WTC11 (cell line): Measurements from ENCODE around the gene SLC7A4. TPM values are rescaled to one million over a fixed set of nuclear protein-coding genes. Genes with fewer than 3 reads are reported as not detected.
A peak's percentile ranks its signal among the peaks of the same experiment; 100 is the strongest.

Source experiments
- EMX1 ChIP-seq: fragments of 250-450 bp; sonication (Bioruptor Pico); IDR thresholded peaks from 2 replicates; pipeline ENCODE4 v1.8.0; 2021; ENCODE audit warnings: mild to moderate bottlenecking
- ESRRA ChIP-seq: sonication (generic); formaldehyde crosslinking; IDR thresholded peaks from 2 replicates; pipeline ENCODE4 v1.8.1; 2022; ENCODE audit warnings: mild to moderate bottlenecking, missing genetic modification reagents, borderline replicate concordance
- ETV6 ChIP-seq: sonication (generic); formaldehyde crosslinking; IDR thresholded peaks from 2 replicates; pipeline ENCODE4 v1.8.1; 2022; ENCODE audit warnings: mild to moderate bottlenecking, missing genetic modification reagents
- FOXP1 ChIP-seq: sonication (generic); formaldehyde crosslinking; IDR thresholded peaks from 2 replicates; pipeline ENCODE4 v1.8.0; 2022; ENCODE audit warnings: missing genetic modification reagents, mild to moderate bottlenecking, moderate library complexity, borderline replicate concordance
- GTF2I ChIP-seq: fragments of 250-450 bp; sonication (Bioruptor Pico); conservative IDR thresholded peaks from 2 replicates; pipeline ENCODE4 v1.4.0; 2021; ENCODE audit warnings: mild to moderate bottlenecking
- HMGA2 ChIP-seq: fragments of 250-450 bp; sonication (Bioruptor Pico); IDR thresholded peaks from 2 replicates; pipeline ENCODE4 v1.4.0; 2021; ENCODE audit warnings: mild to moderate bottlenecking, moderate library complexity
- JAZF1 ChIP-seq: fragments of 250-450 bp; sonication (Bioruptor Pico); IDR thresholded peaks from 2 replicates; pipeline ENCODE4 v1.9.0; 2021; ENCODE audit warnings: moderate library complexity, mild to moderate bottlenecking, inconsistent platforms
- MXD4 ChIP-seq: fragments of 250-450 bp; sonication (Bioruptor Pico); IDR thresholded peaks from 2 replicates; pipeline ENCODE4 v1.8.0; 2021; ENCODE audit warnings: mild to moderate bottlenecking, moderate library complexity, borderline replicate concordance
- NFYB ChIP-seq: sonication (generic); formaldehyde crosslinking; conservative IDR thresholded peaks from 2 replicates; pipeline ENCODE4 v1.8.0; 2022; ENCODE audit warnings: low read depth, missing genetic modification reagents
- OVOL2 ChIP-seq: fragments of 250-450 bp; sonication (Bioruptor Pico); IDR thresholded peaks from 2 replicates; pipeline ENCODE4 v1.9.0; 2021; ENCODE audit warnings: mild to moderate bottlenecking, borderline replicate concordance
- RELA ChIP-seq: sonication (generic); formaldehyde crosslinking; IDR thresholded peaks from 2 replicates; pipeline ENCODE4 v1.8.1; 2022; ENCODE audit warnings: missing genetic modification reagents, mild to moderate bottlenecking, borderline replicate concordance
- SMAD3 ChIP-seq: sonication (generic); formaldehyde crosslinking; IDR thresholded peaks from 2 replicates; pipeline ENCODE4 v1.8.0; 2022; ENCODE audit warnings: missing genetic modification reagents, mild to moderate bottlenecking, borderline replicate concordance
- SOX15 ChIP-seq: fragments of 250-450 bp; sonication (Bioruptor Pico); IDR thresholded peaks from 2 replicates; pipeline ENCODE4 v1.9.0; 2021; ENCODE audit warnings: mild to moderate bottlenecking
- ZNF396 ChIP-seq: fragments of 250-450 bp; sonication (Bioruptor Pico); IDR thresholded peaks from 2 replicates; pipeline ENCODE4 v1.8.0; 2021; ENCODE audit warnings: mild to moderate bottlenecking, moderate library complexity, borderline replicate concordance
- total RNA-seq: library from RNA; stranded (reverse); gene quantifications from 3 replicates; pipeline ENCODE4 v1.2.3, GENCODE V29; 2021
- TF ChIP-seq, protein P1 (sequence below): fragments of 250-450 bp; sonication (Bioruptor Pico); IDR thresholded peaks from 2 replicates; pipeline ENCODE4 v1.9.0; 2021; ENCODE audit warnings: mild to moderate bottlenecking
- TF ChIP-seq, protein P2 (sequence below): sonication (generic); formaldehyde crosslinking; IDR thresholded peaks from 2 replicates; pipeline ENCODE4 v1.8.0; 2023; ENCODE audit warnings: missing genetic modification reagents, mild to moderate bottlenecking, borderline replicate concordance
- TF ChIP-seq, protein P3 (sequence below): sonication (generic); formaldehyde crosslinking; IDR thresholded peaks from 2 replicates; pipeline ENCODE4 v1.8.1; 2023; ENCODE audit warnings: mild to moderate bottlenecking, missing genetic modification reagents
- TF ChIP-seq, protein P4 (sequence below): sonication (generic); formaldehyde crosslinking; IDR thresholded peaks from 2 replicates; pipeline ENCODE4 v1.8.0; 2022; ENCODE audit warnings: mild to moderate bottlenecking, missing genetic modification reagents
- TF ChIP-seq, protein P5 (sequence below): fragments of 250-450 bp; sonication (Bioruptor Pico); conservative IDR thresholded peaks from 2 replicates; pipeline ENCODE4 v1.9.0; 2021; ENCODE audit warnings: mild to moderate bottlenecking
- TF ChIP-seq, protein P6 (sequence below): sonication (generic); formaldehyde crosslinking; IDR thresholded peaks from 2 replicates; pipeline ENCODE4 v1.8.1; 2023; ENCODE audit warnings: mild to moderate bottlenecking, missing genetic modification reagents
- TF ChIP-seq, protein P7 (sequence below): sonication (generic); formaldehyde crosslinking; IDR thresholded peaks from 2 replicates; pipeline ENCODE4 v1.8.1; 2022; ENCODE audit warnings: low read depth, mild to moderate bottlenecking, moderate library complexity, missing genetic modification reagents, borderline replicate concordance
- TF ChIP-seq, protein P8 (sequence below): fragments of 250-450 bp; sonication (Bioruptor Pico); IDR thresholded peaks from 2 replicates; pipeline ENCODE4 v1.9.0; 2021; ENCODE audit warnings: moderate library complexity, mild to moderate bottlenecking, inconsistent platforms, borderline replicate concordance

SLC7A4 gene
- total RNA-seq, 1 experiment from 2014 or later = 0.37 TPM

DNA sequence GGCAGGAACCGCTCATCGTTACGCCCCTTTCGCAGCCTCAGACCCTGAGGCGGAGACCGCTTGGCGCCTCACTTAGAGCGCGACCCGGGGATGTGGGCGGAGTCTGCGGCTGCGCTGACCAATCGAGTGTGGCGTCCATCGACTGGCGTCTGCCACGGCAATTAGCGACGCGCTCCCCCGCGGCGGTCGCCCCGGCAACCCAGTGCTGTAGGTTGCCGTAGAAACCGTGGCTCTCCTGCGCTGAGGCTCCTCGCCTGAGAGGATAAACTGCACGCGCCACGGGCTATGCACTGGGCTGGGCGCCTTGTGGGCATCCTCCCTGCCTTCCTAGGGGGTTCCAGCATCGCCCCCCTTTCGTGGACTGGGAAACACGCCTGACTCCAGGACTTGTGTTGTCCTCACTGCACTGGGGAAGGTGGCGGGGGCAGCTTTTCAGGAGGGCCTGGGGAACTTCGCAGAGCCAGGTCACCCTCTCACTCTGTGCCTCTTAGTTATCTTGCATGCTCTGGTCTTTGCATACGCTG, 18.1 kb downstream of the SLC7A4 start (continued):
- TF ChIP-seq, protein P1, sequence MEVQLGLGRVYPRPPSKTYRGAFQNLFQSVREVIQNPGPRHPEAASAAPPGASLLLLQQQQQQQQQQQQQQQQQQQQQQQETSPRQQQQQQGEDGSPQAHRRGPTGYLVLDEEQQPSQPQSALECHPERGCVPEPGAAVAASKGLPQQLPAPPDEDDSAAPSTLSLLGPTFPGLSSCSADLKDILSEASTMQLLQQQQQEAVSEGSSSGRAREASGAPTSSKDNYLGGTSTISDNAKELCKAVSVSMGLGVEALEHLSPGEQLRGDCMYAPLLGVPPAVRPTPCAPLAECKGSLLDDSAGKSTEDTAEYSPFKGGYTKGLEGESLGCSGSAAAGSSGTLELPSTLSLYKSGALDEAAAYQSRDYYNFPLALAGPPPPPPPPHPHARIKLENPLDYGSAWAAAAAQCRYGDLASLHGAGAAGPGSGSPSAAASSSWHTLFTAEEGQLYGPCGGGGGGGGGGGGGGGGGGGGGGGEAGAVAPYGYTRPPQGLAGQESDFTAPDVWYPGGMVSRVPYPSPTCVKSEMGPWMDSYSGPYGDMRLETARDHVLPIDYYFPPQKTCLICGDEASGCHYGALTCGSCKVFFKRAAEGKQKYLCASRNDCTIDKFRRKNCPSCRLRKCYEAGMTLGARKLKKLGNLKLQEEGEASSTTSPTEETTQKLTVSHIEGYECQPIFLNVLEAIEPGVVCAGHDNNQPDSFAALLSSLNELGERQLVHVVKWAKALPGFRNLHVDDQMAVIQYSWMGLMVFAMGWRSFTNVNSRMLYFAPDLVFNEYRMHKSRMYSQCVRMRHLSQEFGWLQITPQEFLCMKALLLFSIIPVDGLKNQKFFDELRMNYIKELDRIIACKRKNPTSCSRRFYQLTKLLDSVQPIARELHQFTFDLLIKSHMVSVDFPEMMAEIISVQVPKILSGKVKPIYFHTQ (CRISPR knock-in tag) = no peak
- TF ChIP-seq ZNF396 (CRISPR knock-in tag) = no peak
- TF ChIP-seq, protein P2, sequence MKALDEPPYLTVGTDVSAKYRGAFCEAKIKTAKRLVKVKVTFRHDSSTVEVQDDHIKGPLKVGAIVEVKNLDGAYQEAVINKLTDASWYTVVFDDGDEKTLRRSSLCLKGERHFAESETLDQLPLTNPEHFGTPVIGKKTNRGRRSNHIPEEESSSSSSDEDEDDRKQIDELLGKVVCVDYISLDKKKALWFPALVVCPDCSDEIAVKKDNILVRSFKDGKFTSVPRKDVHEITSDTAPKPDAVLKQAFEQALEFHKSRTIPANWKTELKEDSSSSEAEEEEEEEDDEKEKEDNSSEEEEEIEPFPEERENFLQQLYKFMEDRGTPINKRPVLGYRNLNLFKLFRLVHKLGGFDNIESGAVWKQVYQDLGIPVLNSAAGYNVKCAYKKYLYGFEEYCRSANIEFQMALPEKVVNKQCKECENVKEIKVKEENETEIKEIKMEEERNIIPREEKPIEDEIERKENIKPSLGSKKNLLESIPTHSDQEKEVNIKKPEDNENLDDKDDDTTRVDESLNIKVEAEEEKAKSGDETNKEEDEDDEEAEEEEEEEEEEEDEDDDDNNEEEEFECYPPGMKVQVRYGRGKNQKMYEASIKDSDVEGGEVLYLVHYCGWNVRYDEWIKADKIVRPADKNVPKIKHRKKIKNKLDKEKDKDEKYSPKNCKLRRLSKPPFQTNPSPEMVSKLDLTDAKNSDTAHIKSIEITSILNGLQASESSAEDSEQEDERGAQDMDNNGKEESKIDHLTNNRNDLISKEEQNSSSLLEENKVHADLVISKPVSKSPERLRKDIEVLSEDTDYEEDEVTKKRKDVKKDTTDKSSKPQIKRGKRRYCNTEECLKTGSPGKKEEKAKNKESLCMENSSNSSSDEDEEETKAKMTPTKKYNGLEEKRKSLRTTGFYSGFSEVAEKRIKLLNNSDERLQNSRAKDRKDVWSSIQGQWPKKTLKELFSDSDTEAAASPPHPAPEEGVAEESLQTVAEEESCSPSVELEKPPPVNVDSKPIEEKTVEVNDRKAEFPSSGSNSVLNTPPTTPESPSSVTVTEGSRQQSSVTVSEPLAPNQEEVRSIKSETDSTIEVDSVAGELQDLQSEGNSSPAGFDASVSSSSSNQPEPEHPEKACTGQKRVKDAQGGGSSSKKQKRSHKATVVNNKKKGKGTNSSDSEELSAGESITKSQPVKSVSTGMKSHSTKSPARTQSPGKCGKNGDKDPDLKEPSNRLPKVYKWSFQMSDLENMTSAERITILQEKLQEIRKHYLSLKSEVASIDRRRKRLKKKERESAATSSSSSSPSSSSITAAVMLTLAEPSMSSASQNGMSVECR (CRISPR knock-in tag) = no peak; the same call in 1 of the 2 replicates
- TF ChIP-seq FOXP1 (CRISPR knock-in tag) = 0 out of 2 replicates have a peak, but pooled peaks have one; percentile 1
- TF ChIP-seq NFYB (CRISPR knock-in tag) = peak; percentile 68
- TF ChIP-seq OVOL2 (CRISPR knock-in tag) = no peak
- TF ChIP-seq ESRRA (CRISPR knock-in tag) = no peak
- TF ChIP-seq SOX15 (CRISPR knock-in tag) = no peak
- no peak for TF ChIP-seq GTF2I (CRISPR knock-in tag)
- TF ChIP-seq EMX1 = no peak
- no peak for TF ChIP-seq MXD4 (CRISPR knock-in tag)
- TF ChIP-seq JAZF1 (CRISPR knock-in tag) = no peak
- no peak for TF ChIP-seq SMAD3 (CRISPR knock-in tag)
- no peak for TF ChIP-seq HMGA2 (CRISPR knock-in tag)
- TF ChIP-seq, protein P3, sequence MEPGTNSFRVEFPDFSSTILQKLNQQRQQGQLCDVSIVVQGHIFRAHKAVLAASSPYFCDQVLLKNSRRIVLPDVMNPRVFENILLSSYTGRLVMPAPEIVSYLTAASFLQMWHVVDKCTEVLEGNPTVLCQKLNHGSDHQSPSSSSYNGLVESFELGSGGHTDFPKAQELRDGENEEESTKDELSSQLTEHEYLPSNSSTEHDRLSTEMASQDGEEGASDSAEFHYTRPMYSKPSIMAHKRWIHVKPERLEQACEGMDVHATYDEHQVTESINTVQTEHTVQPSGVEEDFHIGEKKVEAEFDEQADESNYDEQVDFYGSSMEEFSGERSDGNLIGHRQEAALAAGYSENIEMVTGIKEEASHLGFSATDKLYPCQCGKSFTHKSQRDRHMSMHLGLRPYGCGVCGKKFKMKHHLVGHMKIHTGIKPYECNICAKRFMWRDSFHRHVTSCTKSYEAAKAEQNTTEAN = no peak
- TF ChIP-seq ETV6 = no peak
- TF ChIP-seq, protein P4, sequence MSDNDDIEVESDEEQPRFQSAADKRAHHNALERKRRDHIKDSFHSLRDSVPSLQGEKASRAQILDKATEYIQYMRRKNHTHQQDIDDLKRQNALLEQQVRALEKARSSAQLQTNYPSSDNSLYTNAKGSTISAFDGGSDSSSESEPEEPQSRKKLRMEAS (CRISPR knock-in tag) = peak; percentile 48; the same call in 1 of the 2 replicates
- no peak for TF ChIP-seq RELA (CRISPR knock-in tag)
- TF ChIP-seq, protein P5, sequence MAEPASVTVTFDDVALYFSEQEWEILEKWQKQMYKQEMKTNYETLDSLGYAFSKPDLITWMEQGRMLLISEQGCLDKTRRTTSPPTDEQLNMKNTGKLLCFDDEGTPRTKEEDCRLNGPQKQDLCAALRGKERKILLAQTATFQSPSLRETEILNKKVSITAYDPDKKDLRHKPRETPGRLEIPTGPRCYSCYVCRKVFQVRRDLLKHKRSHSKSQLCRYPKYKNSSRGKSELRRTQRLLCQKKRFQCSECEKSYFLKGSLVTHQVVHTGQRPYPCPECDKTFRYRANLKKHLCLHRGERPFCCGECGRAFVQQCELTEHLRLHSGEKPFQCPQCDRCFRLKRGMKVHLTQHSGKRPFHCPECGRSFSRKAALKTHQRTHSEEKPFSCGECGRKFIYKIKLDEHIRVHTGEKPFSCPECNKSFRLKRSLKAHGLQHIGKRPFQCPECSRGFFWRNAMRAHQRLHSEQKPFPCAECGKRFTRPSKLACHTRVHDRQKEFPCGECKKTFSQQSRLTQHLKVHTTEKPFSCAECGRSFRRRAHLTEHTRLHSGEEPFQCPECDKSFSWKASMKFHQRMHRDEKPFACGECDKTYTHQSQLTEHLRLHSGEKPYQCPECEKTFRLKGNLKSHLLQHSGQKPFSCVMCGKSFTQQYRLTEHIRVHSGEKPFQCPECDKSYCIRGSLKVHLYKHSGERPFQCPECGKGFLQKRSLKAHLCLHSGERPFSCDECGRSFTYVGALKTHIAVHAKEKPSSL (CRISPR knock-in tag) = no peak
- TF ChIP-seq, protein P6, sequence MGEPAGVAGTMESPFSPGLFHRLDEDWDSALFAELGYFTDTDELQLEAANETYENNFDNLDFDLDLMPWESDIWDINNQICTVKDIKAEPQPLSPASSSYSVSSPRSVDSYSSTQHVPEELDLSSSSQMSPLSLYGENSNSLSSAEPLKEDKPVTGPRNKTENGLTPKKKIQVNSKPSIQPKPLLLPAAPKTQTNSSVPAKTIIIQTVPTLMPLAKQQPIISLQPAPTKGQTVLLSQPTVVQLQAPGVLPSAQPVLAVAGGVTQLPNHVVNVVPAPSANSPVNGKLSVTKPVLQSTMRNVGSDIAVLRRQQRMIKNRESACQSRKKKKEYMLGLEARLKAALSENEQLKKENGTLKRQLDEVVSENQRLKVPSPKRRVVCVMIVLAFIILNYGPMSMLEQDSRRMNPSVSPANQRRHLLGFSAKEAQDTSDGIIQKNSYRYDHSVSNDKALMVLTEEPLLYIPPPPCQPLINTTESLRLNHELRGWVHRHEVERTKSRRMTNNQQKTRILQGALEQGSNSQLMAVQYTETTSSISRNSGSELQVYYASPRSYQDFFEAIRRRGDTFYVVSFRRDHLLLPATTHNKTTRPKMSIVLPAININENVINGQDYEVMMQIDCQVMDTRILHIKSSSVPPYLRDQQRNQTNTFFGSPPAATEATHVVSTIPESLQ (CRISPR knock-in tag) = no peak
- TF ChIP-seq, protein P7, sequence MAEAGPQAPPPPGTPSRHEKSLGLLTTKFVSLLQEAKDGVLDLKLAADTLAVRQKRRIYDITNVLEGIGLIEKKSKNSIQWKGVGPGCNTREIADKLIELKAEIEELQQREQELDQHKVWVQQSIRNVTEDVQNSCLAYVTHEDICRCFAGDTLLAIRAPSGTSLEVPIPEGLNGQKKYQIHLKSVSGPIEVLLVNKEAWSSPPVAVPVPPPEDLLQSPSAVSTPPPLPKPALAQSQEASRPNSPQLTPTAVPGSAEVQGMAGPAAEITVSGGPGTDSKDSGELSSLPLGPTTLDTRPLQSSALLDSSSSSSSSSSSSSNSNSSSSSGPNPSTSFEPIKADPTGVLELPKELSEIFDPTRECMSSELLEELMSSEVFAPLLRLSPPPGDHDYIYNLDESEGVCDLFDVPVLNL (CRISPR knock-in tag) = no peak
- TF ChIP-seq, protein P8, sequence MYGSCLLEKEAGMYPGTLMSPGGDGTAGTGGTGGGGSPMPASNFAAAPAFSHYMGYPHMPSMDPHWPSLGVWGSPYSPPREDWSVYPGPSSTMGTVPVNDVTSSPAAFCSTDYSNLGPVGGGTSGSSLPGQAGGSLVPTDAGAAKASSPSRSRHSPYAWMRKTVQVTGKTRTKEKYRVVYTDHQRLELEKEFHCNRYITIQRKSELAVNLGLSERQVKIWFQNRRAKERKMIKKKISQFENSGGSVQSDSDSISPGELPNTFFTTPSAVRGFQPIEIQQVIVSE = no peak
